NCI-H460 (cell line): ENCODE measurements around the gene KRT37. TPM values are rescaled to one million over a fixed set of nuclear protein-coding genes. Genes with fewer than 3 reads are reported as not detected.
"Not testable (repeated sequence)": the region's sequence is repeated elsewhere in the genome, so short reads cannot be mapped to it uniquely, and the experiment has no call there.

Source experiments
- DNase-seq: peaks from one replicate; pipeline ENCODE4 v3.0.0-alpha.2; 2016; ENCODE audit warnings: low read depth; ENCODE audit errors: extremely low read depth
- total RNA-seq: library from RNA; depleted of rRNA; stranded (reverse); fragments of >200 nt; shearing (Covaris generic); gene quantifications from 2 replicates; pipeline ENCODE4 v1.2.3, GENCODE V29; 2014

The KRT37 gene
- total RNA-seq, 1 experiment from 2014 or later, result not detected

GRCh38 chr17:41437769-41438168 lies 13.4 kb upstream of the KRT37 start:
- DNase-seq, result no peak

- DNase-seq, result no peak
These were observed 12.9 kb upstream of the KRT37 start for GRCh38 chr17:41437254-41437653.

GRCh38 chr17:41434415-41434814 lies 10.0 kb upstream of the KRT37 start:
- no peak for DNase-seq

DNA sequence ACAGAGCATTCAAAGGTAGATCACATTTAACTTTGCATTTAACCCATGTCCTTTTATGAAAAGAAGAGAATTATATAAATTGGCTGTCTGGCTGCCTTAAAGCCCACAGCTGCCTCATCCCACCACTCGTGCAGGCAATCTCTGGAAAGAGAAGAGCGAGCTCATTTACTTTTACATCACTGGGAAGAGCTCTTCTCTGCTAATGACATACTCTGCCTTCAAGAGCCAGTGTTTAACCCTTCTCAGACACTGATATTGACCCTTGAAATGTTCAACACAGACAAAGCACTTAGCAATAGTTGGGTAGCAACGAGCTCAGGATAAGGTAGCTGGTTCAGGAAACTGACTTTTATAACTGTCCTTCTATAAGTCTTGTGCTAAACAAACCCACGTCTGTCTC lies 9.6 kb upstream of the KRT37 start:
- no peak for DNase-seq

GRCh38 chr17:41433586-41433985 lies 9.2 kb upstream of the KRT37 start:
- DNase-seq, result no peak

GRCh38 chr17:41430376-41430775 lies 6.0 kb upstream of the KRT37 start:
- DNase-seq, result not testable (repeated sequence)

GRCh38 chr17:41429667-41430066 lies 5.3 kb upstream of the KRT37 start:
- no peak for DNase-seq

DNA sequence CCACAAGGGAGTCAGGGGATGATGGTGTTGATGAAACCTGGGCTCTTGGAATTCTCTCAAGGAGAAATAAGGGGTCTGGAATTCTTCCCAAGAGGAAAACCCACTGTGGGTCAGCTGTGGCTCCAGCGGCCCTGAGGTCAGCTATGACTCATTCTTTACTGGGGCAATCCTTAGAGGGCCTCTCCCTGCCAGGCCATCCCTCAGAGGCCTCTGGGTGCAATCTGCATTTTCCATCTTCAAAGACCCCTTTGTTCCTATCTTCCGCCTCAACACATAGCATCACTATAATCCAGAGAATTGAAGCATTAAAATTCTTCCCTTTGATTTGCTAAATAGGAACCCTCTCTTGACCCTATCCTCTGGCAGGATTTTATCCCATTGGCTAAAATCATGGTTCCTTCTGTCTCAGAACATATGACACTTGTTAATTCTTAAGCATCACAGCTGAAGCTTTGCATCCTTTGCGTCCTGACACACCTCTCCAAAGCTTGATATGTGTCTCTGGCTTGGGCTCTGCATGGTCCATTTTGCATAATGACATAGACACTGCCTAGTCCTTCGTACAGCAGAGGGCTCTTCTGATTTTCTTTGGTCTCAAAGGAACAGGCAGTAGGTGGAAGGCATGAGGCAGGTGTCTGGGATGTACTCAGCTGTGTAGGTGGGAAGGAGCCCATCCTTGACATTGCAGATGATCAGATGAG lies 4.4 kb upstream of the KRT37 start:
- no peak for DNase-seq

DNA sequence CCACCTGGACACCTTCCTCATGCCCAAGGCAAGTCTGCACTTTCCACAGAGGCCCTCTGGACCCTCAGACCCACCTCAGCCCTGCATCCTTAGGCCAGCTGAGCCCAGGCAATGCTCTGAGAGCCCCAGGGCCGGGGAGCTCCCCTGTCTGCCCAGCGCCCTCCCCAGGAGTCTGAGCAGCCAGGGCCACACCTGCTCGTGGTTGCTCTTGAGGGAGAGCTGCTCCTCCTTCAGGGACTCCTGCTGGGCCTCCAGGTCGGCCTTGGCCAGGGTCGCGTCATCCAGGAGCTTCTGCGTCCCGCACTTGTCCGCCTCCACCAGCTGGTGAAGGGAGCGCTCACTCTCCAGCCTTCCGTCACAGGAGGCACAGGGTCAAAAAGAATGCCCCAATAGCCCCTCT lies 1.8 kb downstream of the KRT37 start:
- DNase-seq, result not testable (repeated sequence)

DNA sequence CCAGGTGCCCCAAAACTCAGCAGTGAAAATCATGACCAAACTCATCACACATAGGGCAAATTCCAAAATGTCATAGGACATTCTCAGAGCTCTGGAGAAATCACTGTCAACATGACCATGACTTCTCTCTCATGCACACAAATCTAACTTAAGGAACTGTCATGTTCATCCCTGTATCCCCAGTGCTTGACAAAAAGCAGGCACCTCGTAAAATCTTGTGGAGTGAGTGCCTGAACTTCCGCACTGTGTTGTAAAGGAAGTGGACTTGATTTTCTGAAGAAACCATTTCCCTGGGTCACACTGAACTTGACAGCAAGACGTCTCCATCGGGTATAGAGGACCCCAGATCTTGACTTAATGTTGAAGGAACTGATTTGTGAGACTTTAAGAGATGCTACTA lies 2.8 kb downstream of the KRT37 start:
- DNase-seq, result no peak

- no peak for DNase-seq
These were observed 3.3 kb downstream of the KRT37 start for GRCh38 chr17:41421116-41421515.

DNA sequence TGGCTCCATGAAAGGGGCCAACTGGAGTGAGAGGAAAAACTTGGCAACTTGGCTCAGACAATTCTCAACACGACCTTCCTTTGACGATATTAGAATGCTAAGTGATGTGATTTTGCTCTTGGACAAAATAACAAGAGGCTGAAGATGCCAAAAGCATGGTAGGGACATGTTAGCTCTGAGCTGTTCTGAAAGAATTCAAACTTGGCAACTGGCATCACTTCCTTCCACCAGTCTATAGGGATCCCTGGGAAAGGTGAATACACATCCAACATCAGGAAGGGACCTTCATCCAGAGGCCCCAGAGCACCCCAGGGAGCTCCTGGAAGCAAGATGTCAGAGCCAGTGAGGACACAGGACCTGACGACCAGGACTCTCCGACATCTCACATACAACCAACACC lies 4.3 kb downstream of the KRT37 start:
- DNase-seq, result no peak

GRCh38 chr17:41419716-41420115 lies 4.7 kb downstream of the KRT37 start:
- no peak for DNase-seq

DNA sequence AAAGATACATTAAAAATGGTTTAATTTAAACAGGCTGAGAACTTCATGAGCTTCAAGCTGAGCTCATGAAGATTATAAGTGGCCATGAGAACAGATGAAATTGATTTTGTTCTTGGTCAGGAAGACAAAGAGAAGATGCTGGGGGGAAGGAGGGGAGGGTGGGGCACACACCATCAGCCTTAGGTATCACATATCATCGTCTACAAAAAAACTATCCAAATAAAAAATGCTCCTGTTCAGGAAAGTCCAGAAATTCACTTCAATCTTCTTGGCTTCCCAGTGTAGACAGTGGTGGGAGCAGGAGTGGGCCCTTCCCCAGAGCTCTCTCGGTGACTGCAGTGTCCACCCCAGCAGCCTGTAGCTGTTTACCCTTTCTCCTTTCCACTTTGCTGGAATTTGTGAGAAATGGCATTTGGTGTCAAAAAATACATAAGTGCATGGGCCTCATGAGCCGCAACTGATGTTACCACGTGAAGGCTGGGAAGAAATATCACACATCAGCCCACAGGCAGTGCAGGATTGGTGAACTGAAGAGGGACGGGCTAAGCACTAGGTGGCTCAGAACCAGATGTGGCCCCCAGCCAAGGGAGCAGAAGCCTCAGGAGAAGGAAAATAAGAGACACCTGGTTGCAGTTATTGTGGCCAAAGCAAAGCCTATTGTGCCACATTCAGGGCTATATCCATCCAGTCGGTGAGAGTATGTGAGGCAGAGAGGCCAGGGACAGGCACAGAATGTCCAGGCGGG lies 6.1 kb downstream of the KRT37 start:
- no peak for DNase-seq

DNA sequence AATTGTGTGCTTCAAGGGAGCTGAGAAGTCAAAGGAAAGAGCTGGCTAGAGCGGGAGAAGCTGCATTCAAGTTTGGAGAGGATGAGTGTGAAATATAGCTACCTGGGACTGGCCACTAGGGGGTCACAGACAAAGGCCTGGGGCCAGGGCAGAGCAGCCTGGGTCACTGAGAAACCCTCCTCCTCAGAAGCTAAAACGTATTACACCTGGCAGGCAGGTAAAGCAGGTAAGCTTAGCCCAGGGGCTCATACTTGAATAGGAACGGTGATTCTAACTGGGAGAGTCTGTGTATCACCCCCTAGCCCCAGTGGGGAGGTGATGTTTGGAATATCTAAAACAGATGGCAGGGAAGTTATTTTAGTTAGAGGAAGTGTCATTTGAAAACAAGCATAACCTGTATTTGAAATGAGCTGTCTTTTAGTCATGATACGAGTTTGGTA lies 6.8 kb downstream of the KRT37 start:
- no peak for DNase-seq

GRCh38 chr17:41417127-41417526 lies 7.3 kb downstream of the KRT37 start:
- no peak for DNase-seq

DNA sequence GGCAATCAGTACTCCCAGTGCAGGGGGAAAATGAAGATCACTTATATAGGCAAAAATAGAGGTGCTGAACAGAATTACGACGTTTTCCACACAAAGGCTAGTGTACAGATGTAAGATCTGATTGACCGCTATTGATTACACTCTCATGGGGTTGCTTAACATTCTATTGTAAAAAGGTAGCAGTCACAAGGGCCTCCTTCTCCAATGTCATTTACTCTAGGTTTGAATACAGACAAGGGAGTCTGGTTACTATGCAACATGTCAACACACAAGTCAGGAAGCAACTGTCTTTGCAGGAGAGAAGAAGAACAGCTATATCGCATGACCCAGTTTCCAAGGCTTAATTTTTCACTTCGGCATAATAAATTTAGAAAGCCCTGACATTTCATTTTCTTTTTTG lies 7.9 kb downstream of the KRT37 start:
- DNase-seq, result no peak

GRCh38 chr17:41415833-41416335 lies 8.5 kb downstream of the KRT37 start:
- no peak for DNase-seq

DNA sequence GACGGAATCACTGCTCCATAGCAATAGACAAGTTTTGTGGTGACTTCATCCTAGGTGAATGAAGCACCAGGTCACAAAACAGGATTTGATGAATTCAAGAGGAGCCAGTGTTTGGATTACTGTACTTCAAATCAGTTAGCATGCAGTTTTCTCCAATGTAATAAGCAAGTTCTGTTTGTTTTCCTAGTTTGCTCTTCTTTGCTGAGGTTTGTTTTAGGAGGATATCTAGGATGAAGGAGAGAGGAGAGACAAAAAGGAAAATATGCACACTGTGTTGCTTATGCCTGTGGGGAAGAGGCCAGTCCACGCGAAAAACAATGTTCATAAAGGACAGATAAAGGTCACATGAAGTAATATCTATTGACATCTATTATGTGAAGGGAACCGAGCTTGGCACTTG lies 9.0 kb downstream of the KRT37 start:
- no peak for DNase-seq

DNA sequence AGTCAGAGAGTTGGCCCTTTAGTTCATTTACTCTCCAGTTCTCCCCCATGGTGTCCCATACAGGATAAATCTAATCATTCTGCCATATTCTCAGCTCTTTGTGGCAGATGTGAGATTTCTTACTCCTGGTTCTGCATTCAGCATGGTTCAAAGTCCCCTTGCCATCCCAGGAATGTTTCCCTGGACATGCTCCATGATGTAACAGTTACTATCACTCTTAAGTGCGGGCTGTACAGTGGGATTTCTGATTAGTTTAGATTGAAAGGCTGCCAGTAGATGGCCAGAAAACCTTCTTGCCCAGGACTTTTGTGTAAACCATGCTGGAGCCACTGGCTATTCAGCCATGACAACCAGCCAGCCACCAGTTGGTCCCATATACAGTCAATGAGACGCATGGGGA lies 10.4 kb downstream of the KRT37 start:
- DNase-seq, result no peak

DNA sequence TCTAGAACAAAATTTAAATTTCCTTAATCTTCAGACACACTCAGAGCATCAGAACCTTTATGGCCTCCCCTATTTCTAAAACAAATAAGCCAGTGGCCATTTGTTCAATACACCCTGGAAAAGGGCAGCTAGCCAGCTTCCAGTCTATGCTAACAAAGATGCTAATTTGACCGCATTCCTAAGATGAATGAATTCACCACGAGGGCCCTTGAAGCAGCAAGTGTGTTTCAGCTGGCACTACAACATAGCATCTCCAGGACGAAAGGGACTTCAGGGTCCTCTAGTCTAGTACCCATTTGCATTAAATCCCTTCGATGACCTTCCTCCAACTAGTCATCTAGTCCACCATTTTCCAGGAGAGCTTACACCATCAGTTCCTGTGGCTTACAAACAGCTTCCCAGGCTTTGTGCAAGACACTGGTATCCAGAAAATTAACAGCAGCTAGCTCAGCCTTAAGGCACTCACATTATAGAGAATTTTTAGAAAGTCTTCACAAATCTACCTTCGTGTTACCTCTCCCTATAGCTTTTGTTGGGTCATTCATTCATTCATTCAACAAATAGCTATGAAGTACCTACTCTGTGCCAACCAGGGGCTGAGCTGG lies 10.9 kb downstream of the KRT37 start:
- no peak for DNase-seq
